Fibroblast of skin of left quadriceps (primary cell): ENCODE measurements around the gene ATP8A1.
"Not testable (repeated sequence)": the region's sequence is repeated elsewhere in the genome, so short reads cannot be mapped to it uniquely, and the experiment has no call there.

Experiments
- DNase-seq, 2 experiments: peaks; one replicate each; pipeline ENCODE4 v3.0.0-alpha.2; 2013; ENCODE audit warnings: low read depth in 2 of 2

Gene ATP8A1

GRCh38 chr4:42656944-42657792, at the start of gene ATP8A1:
TSS of gene ATP8A1 (minus strand) at chr4:42657105. CDS start at chr4:42656873, 232 bp downstream.
- DNase-seq = peak; percentile 63 to 66

- DNase-seq = no peak
Measured at GRCh38 chr4:42706086-42706485, 49.2 kb upstream of the ATP8A1 start.

GRCh38 chr4:42703813-42704212, 46.9 kb upstream of the ATP8A1 start:
- no peak for DNase-seq

GRCh38 chr4:42702895-42703294, 46.0 kb upstream of the ATP8A1 start:
- DNase-seq = no peak

- not testable (repeated sequence) for DNase-seq
Measured at GRCh38 chr4:42701780-42702179, 44.9 kb upstream of the ATP8A1 start.

- DNase-seq = no peak
Measured at GRCh38 chr4:42690537-42690936, 33.6 kb upstream of the ATP8A1 start.

GRCh38 chr4:42683393-42683792, 26.5 kb upstream of the ATP8A1 start:
- DNase-seq = no peak

GRCh38 chr4:42678512-42678911, 21.6 kb upstream of the ATP8A1 start:
- no peak for DNase-seq

GRCh38 chr4:42676066-42676951, 19.4 kb upstream of the ATP8A1 start:
- DNase-seq = no peak

- no peak for DNase-seq
Measured at GRCh38 chr4:42673082-42673425, 16.1 kb upstream of the ATP8A1 start.

- no peak for DNase-seq
Measured at GRCh38 chr4:42672359-42673081, 15.6 kb upstream of the ATP8A1 start.

- DNase-seq = no peak
Measured at GRCh38 chr4:42671431-42672194, 14.7 kb upstream of the ATP8A1 start.

- no peak for DNase-seq
Measured at GRCh38 chr4:42658261-42658660, 1.4 kb upstream of the ATP8A1 start.

- DNase-seq = no peak
Measured at GRCh38 chr4:42656679-42656943, 294 bp downstream of the ATP8A1 start.

- DNase-seq = no peak
Measured at GRCh38 chr4:42655921-42656678, 805 bp downstream of the ATP8A1 start.

- no peak for DNase-seq
Measured at GRCh38 chr4:42655269-42655637, 1.7 kb downstream of the ATP8A1 start.

- DNase-seq = peak in 1 of 2 experiments; percentile 3
Measured at GRCh38 chr4:42654631-42655268, 2.2 kb downstream of the ATP8A1 start.

- no peak for DNase-seq
Measured at GRCh38 chr4:42653626-42654560, 3.0 kb downstream of the ATP8A1 start.

- DNase-seq = not testable (repeated sequence)
Measured at GRCh38 chr4:42652529-42653231, 4.2 kb downstream of the ATP8A1 start.
